ENCODE results near the gene SPNS2.

Gene SPNS2

GRCh38 chr17:4522661-4523060 lies 24.0 kb downstream of the SPNS2 start:
- DNase-seq, result no peak

GRCh38 chr17:4523946-4524345 lies 25.3 kb downstream of the SPNS2 start:
- DNase-seq, result no peak

GRCh38 chr17:4525691-4526397 lies 27.2 kb downstream of the SPNS2 start:
- no peak for DNase-seq

- no peak for DNase-seq
These were observed 28.5 kb downstream of the SPNS2 start for GRCh38 chr17:4527134-4527533.

- no peak for DNase-seq
These were observed 29.0 kb downstream of the SPNS2 start for GRCh38 chr17:4527566-4528125.

- no peak for DNase-seq
These were observed 31.0 kb downstream of the SPNS2 start for GRCh38 chr17:4529533-4530152.

- DNase-seq, result no peak
These were observed 32.4 kb downstream of the SPNS2 start for GRCh38 chr17:4530799-4531730.

- DNase-seq, result no peak
These were observed 33.5 kb downstream of the SPNS2 start for GRCh38 chr17:4531988-4532736.

GRCh38 chr17:4532860-4533522 lies 34.3 kb downstream of the SPNS2 start:
- no peak for DNase-seq

GRCh38 chr17:4533523-4534504 lies 35.1 kb downstream of the SPNS2 start:
- DNase-seq, result no peak

- DNase-seq, result no peak
These were observed 35.8 kb downstream of the SPNS2 start for GRCh38 chr17:4534515-4534914.

GRCh38 chr17:4534928-4535666 lies 36.4 kb downstream of the SPNS2 start:
- no peak for DNase-seq

- no peak for DNase-seq
These were observed 37.1 kb downstream of the SPNS2 start for GRCh38 chr17:4535667-4536258.

- DNase-seq, result no peak
These were observed 37.6 kb downstream of the SPNS2 start for GRCh38 chr17:4536259-4536741.

GRCh38 chr17:4536742-4537411 lies 38.2 kb downstream of the SPNS2 start:
- no peak for DNase-seq

GRCh38 chr17:4537451-4538235 lies 39.0 kb downstream of the SPNS2 start:
- no peak for DNase-seq

- no peak for DNase-seq
These were observed 39.7 kb downstream of the SPNS2 start for GRCh38 chr17:4538236-4539002.

Data from stimulated activated CD4-positive, alpha-beta T cell treated with anti-CD3 and anti-CD28 coated beads, Interleukin-1b, Interleukin-23, amount 100 ng/mL, for 48 hours (primary cell).